Activated naive CD8-positive, alpha-beta T cell treated with anti-CD3 and anti-CD28 coated beads, Interleukin-2, amount 50 U/mL, for 24 hours (primary cell): ENCODE data around the gene OCA2.

Experiments
- ATAC-seq: fragments of 150-1000 bp; cut with Tn5 transposase; one replicate; pipeline ENCODE4 v1.10.0; 2021
- DNase-seq: peaks from one replicate; pipeline ENCODE4 v3.0.0; 2021
- H3K27ac Mint-ChIP-seq: one replicate; pipeline ENCODE4 v1.8.0; 2021; ENCODE audit warnings: mild to moderate bottlenecking, mixed read lengths
- H3K27me3 Mint-ChIP-seq: one replicate; pipeline ENCODE4 v1.8.0; 2021; ENCODE audit warnings: mixed read lengths
- H3K36me3 Mint-ChIP-seq: one replicate; pipeline ENCODE4 v1.8.0; 2021; ENCODE audit warnings: low read depth, mixed read lengths
- H3K4me1 Mint-ChIP-seq: one replicate; pipeline ENCODE4 v1.8.0; 2021; ENCODE audit warnings: mixed read lengths
- H3K4me3 Mint-ChIP-seq: one replicate; pipeline ENCODE4 v1.8.0; 2021; ENCODE audit warnings: mild to moderate bottlenecking, moderate library complexity, mixed read lengths
- H3K9me3 Mint-ChIP-seq: one replicate; pipeline ENCODE4 v1.8.0; 2021; ENCODE audit warnings: mixed read lengths

The OCA2 gene

GRCh38 chr15:27934782-27935181, 164.3 kb downstream of the OCA2 start:
- Mint-ChIP-seq H3K27me3 (no peaks in the 10 kb centered on the region), H3K36me3 (no peaks in the 10 kb centered on the region), H3K9me3 (peaks cover 10% of the 10 kb centered on the region), H3K4me1 (no peaks in the 10 kb centered on the region), H3K27ac (no peak overlapping the region), H3K4me3 (no peak overlapping the region)
- DNase-seq: no peak
- no peak for ATAC-seq

- H3K36me3 Mint-ChIP-seq: no peaks in the 10 kb centered on the region
- ATAC-seq (no peak), DNase-seq (no peak)
- no peak overlapping the region for H3K4me3 Mint-ChIP-seq
- H3K27me3 Mint-ChIP-seq: no peaks in the 10 kb centered on the region
- peaks cover 10% of the 10 kb centered on the region for H3K9me3 Mint-ChIP-seq
- no peaks in the 10 kb centered on the region for H3K4me1 Mint-ChIP-seq
- H3K27ac Mint-ChIP-seq: no peak overlapping the region
Observed at GRCh38 chr15:27933562-27933961, 165.6 kb downstream of the OCA2 start.

GRCh38 chr15:27932600-27932999, 166.5 kb downstream of the OCA2 start:
- Mint-ChIP-seq H3K27ac (no peak overlapping the region), H3K9me3 (peaks cover 10% of the 10 kb centered on the region), H3K36me3 (no peaks in the 10 kb centered on the region), H3K4me1 (no peaks in the 10 kb centered on the region), H3K4me3 (no peak overlapping the region), H3K27me3 (no peaks in the 10 kb centered on the region)
- no peak for ATAC-seq
- DNase-seq: no peak

- no peaks in the 10 kb centered on the region for H3K36me3 Mint-ChIP-seq
- no peak for ATAC-seq
- H3K4me3 Mint-ChIP-seq: no peak overlapping the region
- no peak for DNase-seq
- peaks cover 15% of the 10 kb centered on the region for H3K9me3 Mint-ChIP-seq
- no peak overlapping the region for H3K27ac Mint-ChIP-seq
- no peaks in the 10 kb centered on the region for H3K4me1 Mint-ChIP-seq
- H3K27me3 Mint-ChIP-seq: no peaks in the 10 kb centered on the region
Observed at GRCh38 chr15:27928386-27928785, 170.7 kb downstream of the OCA2 start.

- Mint-ChIP-seq H3K4me3 (no peak overlapping the region), H3K27me3 (no peaks in the 10 kb centered on the region), H3K9me3 (peaks cover 14% of the 10 kb centered on the region), H3K4me1 (no peaks in the 10 kb centered on the region), H3K27ac (no peak overlapping the region), H3K36me3 (no peaks in the 10 kb centered on the region)
- DNase-seq: no peak
- ATAC-seq: no peak
Observed at GRCh38 chr15:27912283-27912682, 186.8 kb downstream of the OCA2 start.

- Mint-ChIP-seq H3K27me3 (no peaks in the 10 kb centered on the region), H3K4me3 (no peak overlapping the region), H3K9me3 (no peaks in the 10 kb centered on the region), H3K4me1 (no peaks in the 10 kb centered on the region), H3K27ac (no peak overlapping the region), H3K36me3 (no peaks in the 10 kb centered on the region)
- no peak for ATAC-seq
- no peak for DNase-seq
Observed at GRCh38 chr15:27906802-27907201, 192.3 kb downstream of the OCA2 start.

GRCh38 chr15:27903405-27903804, 195.7 kb downstream of the OCA2 start:
- H3K36me3 Mint-ChIP-seq: no peaks in the 10 kb centered on the region
- H3K4me1 Mint-ChIP-seq: no peaks in the 10 kb centered on the region
- no peaks in the 10 kb centered on the region for H3K9me3 Mint-ChIP-seq
- H3K4me3 Mint-ChIP-seq: no peak overlapping the region
- DNase-seq: no peak
- no peak for ATAC-seq
- H3K27ac Mint-ChIP-seq: no peak overlapping the region
- peaks cover 4% of the 10 kb centered on the region for H3K27me3 Mint-ChIP-seq

GRCh38 chr15:27902680-27903385, 196.3 kb downstream of the OCA2 start:
- no peak for DNase-seq
- no peak for ATAC-seq
- Mint-ChIP-seq H3K4me1 (no peaks in the 10 kb centered on the region), H3K27ac (no peak overlapping the region), H3K27me3 (peaks cover 4% of the 10 kb centered on the region), H3K9me3 (no peaks in the 10 kb centered on the region), H3K36me3 (no peaks in the 10 kb centered on the region), H3K4me3 (no peak overlapping the region)

GRCh38 chr15:27899583-27900285, 199.4 kb downstream of the OCA2 start:
- Mint-ChIP-seq H3K27ac (no peak overlapping the region), H3K9me3 (peaks cover 6% of the 10 kb centered on the region), H3K27me3 (peaks cover 4% of the 10 kb centered on the region), H3K4me3 (no peak overlapping the region), H3K4me1 (no peaks in the 10 kb centered on the region), H3K36me3 (no peaks in the 10 kb centered on the region)
- ATAC-seq (no peak), DNase-seq (no peak)

GRCh38 chr15:27897481-27897880, 201.6 kb downstream of the OCA2 start:
- H3K27me3 Mint-ChIP-seq: peaks cover 4% of the 10 kb centered on the region
- no peaks in the 10 kb centered on the region for H3K4me1 Mint-ChIP-seq
- no peak for DNase-seq
- H3K9me3 Mint-ChIP-seq: peaks cover 19% of the 10 kb centered on the region
- ATAC-seq: no peak
- no peaks in the 10 kb centered on the region for H3K36me3 Mint-ChIP-seq
- no peak overlapping the region for H3K27ac Mint-ChIP-seq
- no peak overlapping the region for H3K4me3 Mint-ChIP-seq

- ATAC-seq (no peak), DNase-seq (no peak)
- H3K27ac Mint-ChIP-seq: no peak overlapping the region
- peaks cover 38% of the 10 kb centered on the region for H3K9me3 Mint-ChIP-seq
- H3K27me3 Mint-ChIP-seq: no peaks in the 10 kb centered on the region
- no peaks in the 10 kb centered on the region for H3K36me3 Mint-ChIP-seq
- H3K4me3 Mint-ChIP-seq: no peak overlapping the region
- H3K4me1 Mint-ChIP-seq: no peaks in the 10 kb centered on the region
Observed at GRCh38 chr15:27894645-27895044, 204.5 kb downstream of the OCA2 start.

- peaks cover 4% of the 10 kb centered on the region for H3K27me3 Mint-ChIP-seq
- H3K9me3 Mint-ChIP-seq: peaks cover 35% of the 10 kb centered on the region
- H3K4me1 Mint-ChIP-seq: no peaks in the 10 kb centered on the region
- ATAC-seq: no peak
- H3K4me3 Mint-ChIP-seq: no peak overlapping the region
- H3K27ac Mint-ChIP-seq: no peak overlapping the region
- H3K36me3 Mint-ChIP-seq: no peaks in the 10 kb centered on the region
- DNase-seq: no peak
Observed at GRCh38 chr15:27889258-27889657, 209.9 kb downstream of the OCA2 start.

- no peak for DNase-seq
- ATAC-seq: no peak
- H3K27me3 Mint-ChIP-seq: peaks cover 4% of the 10 kb centered on the region
- H3K4me1 Mint-ChIP-seq: no peaks in the 10 kb centered on the region
- H3K4me3 Mint-ChIP-seq: no peak overlapping the region
- no peaks in the 10 kb centered on the region for H3K36me3 Mint-ChIP-seq
- H3K27ac Mint-ChIP-seq: no peak overlapping the region
- H3K9me3 Mint-ChIP-seq: peaks cover 11% of the 10 kb centered on the region
Observed at GRCh38 chr15:27885201-27885600, 213.9 kb downstream of the OCA2 start.

GRCh38 chr15:27884726-27885125, 214.4 kb downstream of the OCA2 start:
- no peak for ATAC-seq
- no peak overlapping the region for H3K27ac Mint-ChIP-seq
- H3K27me3 Mint-ChIP-seq: peaks cover 4% of the 10 kb centered on the region
- H3K4me3 Mint-ChIP-seq: no peak overlapping the region
- peaks cover 7% of the 10 kb centered on the region for H3K9me3 Mint-ChIP-seq
- H3K4me1 Mint-ChIP-seq: no peaks in the 10 kb centered on the region
- no peaks in the 10 kb centered on the region for H3K36me3 Mint-ChIP-seq
- no peak for DNase-seq

- Mint-ChIP-seq H3K27me3 (no peaks in the 10 kb centered on the region), H3K9me3 (no peaks in the 10 kb centered on the region), H3K36me3 (no peaks in the 10 kb centered on the region), H3K27ac (no peak overlapping the region), H3K4me1 (no peaks in the 10 kb centered on the region), H3K4me3 (no peak overlapping the region)
- no peak for ATAC-seq
- no peak for DNase-seq
Observed at GRCh38 chr15:27878841-27879240, 220.3 kb downstream of the OCA2 start.
